Measurements from ENCODE around the gene RCCD1.

DNA sequence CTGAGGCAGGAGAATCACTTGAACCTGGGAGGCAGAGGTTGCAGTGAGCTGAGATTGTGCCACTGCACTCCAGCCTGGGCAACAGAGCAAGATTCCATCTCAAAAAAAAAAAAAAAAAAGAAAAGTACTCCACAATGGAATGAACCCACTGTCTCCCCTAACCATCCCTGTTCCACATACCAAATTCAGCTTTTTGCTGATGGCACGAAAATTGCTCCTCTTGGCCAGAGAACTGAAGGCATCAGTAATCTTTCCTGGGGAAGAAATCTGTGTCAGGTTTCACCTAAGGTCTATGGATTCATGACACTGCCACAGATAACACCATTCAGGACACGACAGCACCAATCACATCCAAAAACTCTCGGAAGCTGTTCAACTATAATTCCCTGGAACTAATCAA is 46.5 kb downstream of the RCCD1 start:
- TF ChIP-seq, protein P1, sequence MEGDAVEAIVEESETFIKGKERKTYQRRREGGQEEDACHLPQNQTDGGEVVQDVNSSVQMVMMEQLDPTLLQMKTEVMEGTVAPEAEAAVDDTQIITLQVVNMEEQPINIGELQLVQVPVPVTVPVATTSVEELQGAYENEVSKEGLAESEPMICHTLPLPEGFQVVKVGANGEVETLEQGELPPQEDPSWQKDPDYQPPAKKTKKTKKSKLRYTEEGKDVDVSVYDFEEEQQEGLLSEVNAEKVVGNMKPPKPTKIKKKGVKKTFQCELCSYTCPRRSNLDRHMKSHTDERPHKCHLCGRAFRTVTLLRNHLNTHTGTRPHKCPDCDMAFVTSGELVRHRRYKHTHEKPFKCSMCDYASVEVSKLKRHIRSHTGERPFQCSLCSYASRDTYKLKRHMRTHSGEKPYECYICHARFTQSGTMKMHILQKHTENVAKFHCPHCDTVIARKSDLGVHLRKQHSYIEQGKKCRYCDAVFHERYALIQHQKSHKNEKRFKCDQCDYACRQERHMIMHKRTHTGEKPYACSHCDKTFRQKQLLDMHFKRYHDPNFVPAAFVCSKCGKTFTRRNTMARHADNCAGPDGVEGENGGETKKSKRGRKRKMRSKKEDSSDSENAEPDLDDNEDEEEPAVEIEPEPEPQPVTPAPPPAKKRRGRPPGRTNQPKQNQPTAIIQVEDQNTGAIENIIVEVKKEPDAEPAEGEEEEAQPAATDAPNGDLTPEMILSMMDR (IDR thresholded peaks at IDR 0.05; ENCODE audit: poor library complexity, severe bottlenecking): no peak
- TF ChIP-seq EP300 (conservative IDR thresholded peaks at IDR 0.05; ENCODE audit: poor library complexity, severe bottlenecking) (no peak), MXI1 (conservative IDR thresholded peaks at IDR 0.05; ENCODE audit: poor library complexity, severe bottlenecking) (no peak), POLR2AphosphoS5 (IDR thresholded peaks at IDR 0.05) (no peak)
- TF ChIP-seq, protein P2, sequence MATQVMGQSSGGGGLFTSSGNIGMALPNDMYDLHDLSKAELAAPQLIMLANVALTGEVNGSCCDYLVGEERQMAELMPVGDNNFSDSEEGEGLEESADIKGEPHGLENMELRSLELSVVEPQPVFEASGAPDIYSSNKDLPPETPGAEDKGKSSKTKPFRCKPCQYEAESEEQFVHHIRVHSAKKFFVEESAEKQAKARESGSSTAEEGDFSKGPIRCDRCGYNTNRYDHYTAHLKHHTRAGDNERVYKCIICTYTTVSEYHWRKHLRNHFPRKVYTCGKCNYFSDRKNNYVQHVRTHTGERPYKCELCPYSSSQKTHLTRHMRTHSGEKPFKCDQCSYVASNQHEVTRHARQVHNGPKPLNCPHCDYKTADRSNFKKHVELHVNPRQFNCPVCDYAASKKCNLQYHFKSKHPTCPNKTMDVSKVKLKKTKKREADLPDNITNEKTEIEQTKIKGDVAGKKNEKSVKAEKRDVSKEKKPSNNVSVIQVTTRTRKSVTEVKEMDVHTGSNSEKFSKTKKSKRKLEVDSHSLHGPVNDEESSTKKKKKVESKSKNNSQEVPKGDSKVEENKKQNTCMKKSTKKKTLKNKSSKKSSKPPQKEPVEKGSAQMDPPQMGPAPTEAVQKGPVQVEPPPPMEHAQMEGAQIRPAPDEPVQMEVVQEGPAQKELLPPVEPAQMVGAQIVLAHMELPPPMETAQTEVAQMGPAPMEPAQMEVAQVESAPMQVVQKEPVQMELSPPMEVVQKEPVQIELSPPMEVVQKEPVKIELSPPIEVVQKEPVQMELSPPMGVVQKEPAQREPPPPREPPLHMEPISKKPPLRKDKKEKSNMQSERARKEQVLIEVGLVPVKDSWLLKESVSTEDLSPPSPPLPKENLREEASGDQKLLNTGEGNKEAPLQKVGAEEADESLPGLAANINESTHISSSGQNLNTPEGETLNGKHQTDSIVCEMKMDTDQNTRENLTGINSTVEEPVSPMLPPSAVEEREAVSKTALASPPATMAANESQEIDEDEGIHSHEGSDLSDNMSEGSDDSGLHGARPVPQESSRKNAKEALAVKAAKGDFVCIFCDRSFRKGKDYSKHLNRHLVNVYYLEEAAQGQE (IDR thresholded peaks at IDR 0.05; ENCODE audit: borderline replicate concordance): no peak

All from neural cell (in vitro differentiated cells).